IPS-20b (cell line): Measurements from ENCODE around the gene MSRB3.

Experiments
- H3K27ac ChIP-seq: one replicate; pipeline ENCODE4 v1.5.1; 2013; ENCODE audit warnings: low read length
- H3K27me3 ChIP-seq: 2 replicates; pipeline ENCODE4 v1.6.1; 2013; ENCODE audit warnings: mild to moderate bottlenecking, low read length, inconsistent platforms; ENCODE audit not compliant: insufficient read depth
- H3K36me3 ChIP-seq: 2 replicates; pipeline ENCODE4 v1.6.1; 2013; ENCODE audit warnings: low read depth, mild to moderate bottlenecking, inconsistent platforms, low read length, moderate library complexity; ENCODE audit not compliant: insufficient read depth
- H3K4me1 ChIP-seq: 2 replicates; pipeline ENCODE4 v1.6.1; 2013; ENCODE audit warnings: mild to moderate bottlenecking, control low read depth, inconsistent platforms, low read length, moderate library complexity; ENCODE audit not compliant: insufficient read depth
- H3K4me3 ChIP-seq: 2 replicates; pipeline ENCODE4 v1.5.1; 2013; ENCODE audit warnings: mild to moderate bottlenecking, low read length, inconsistent platforms
- H3K9ac ChIP-seq: 2 replicates; pipeline ENCODE4 v1.6.1; 2013; ENCODE audit warnings: low read depth, mild to moderate bottlenecking, inconsistent platforms, low read length, moderate library complexity
- H3K9me3 ChIP-seq: 2 replicates; pipeline ENCODE4 v1.6.1; 2013; ENCODE audit warnings: mild to moderate bottlenecking, low read depth, low read length, inconsistent platforms; ENCODE audit not compliant: insufficient read depth

The MSRB3 gene

DNA sequence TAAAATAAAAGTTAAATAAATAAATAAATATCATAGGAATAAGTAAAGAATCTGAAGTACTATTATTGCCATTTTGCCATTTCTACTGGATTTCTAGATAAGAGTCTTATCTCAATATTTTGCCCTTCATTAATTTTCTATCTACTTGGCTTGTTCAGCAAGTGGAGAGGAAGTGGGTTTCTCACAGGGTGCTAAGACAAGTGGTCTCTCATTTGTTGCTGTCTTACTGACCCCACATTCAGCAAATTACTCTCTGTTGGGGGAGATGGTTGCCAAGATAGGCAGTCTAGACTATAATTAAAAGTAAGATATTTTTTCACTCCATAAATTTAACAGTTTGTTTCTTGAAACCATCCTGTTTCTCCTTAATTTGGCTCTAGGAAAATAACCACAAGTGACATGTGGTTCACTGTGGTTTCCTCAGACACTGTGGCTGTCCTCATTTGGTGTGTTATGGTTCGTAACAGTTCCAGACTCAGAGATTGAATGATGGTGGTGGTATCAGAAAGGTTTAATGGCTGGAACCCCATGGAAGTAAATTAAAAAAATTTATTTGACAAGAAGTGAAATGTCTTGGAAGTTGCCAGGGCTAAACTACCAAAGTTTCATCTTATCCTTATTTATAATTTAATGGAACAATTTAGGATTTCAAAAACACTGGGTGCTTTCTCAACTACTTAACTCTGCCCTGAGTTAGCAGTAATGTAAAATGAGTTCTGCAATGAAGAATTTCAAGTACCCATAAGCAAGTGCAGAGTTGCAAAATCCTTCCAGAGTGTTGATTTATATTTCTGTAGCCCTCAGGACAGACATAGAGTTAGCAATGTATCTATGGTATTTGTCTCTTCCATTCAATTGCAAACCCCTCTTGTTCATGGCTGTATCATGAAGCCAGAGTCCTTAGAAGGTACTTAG is 214.8 kb downstream of the MSRB3 start:
- Histone ChIP-seq H3K27ac (no peak overlapping the region), H3K9me3 (no peaks in the 10 kb centered on the region), H3K36me3 (no peaks in the 10 kb centered on the region), H3K9ac (no peak overlapping the region), H3K4me3 (no peak overlapping the region), H3K27me3 (no peaks in the 10 kb centered on the region; the same call in 1 of the 2 replicates), H3K4me1 (0 out of 2 replicates have a peak, but pooled peaks cover 8% of the 10 kb centered on the region)

DNA sequence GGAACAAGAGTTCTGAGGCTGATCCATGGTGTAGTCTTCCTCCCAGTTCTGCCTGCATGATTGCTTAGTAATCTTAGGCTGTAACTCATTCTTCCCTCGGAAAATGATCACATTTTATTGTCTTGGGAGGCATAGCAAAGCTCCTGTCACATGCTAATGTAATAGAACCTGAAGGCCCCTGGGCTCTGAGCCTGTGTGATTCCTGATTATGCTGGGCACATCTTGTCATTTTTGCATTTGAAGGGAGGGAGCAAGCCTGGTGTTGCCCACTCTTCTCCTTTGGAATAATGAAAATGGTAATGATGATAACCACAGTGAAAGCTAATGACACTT is 215.4 kb downstream of the MSRB3 start:
- no peak overlapping the region for H3K4me3 ChIP-seq
- no peaks in the 10 kb centered on the region; the same call in 1 of the 2 replicates for H3K27me3 ChIP-seq

DNA sequence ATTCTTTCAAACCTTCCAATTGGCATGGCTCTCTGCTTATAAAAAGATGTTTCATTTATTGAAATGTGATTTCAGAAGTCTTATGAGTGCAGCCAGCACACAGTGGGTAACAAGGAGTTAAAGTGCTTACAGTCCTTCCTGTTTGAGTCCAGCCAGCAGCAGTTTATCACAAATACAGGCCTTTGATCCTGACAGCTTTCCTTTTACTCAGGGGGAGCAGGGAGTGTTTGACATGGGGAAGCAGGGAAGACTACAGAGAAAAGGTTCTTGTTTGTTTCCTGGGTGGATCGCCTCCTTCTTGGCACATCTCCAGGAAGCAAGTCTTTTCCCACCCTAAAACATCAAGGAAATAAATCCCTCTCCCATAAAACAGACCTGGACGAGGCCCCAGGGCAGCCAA is 216.1 kb downstream of the MSRB3 start:
- Histone ChIP-seq H3K4me3 (no peak overlapping the region), H3K36me3 (no peaks in the 10 kb centered on the region), H3K27me3 (no peaks in the 10 kb centered on the region; the same call in 1 of the 2 replicates), H3K9ac (no peak overlapping the region), H3K4me1 (0 out of 2 replicates have a peak, but pooled peaks cover 8% of the 10 kb centered on the region), H3K27ac (no peak overlapping the region), H3K9me3 (no peaks in the 10 kb centered on the region)

More for the DNA sequence above, 215.4 kb downstream of the MSRB3 start:
- no peak overlapping the region for H3K27ac ChIP-seq
- H3K36me3 ChIP-seq: no peaks in the 10 kb centered on the region
- 0 out of 2 replicates have a peak, but pooled peaks cover 8% of the 10 kb centered on the region for H3K4me1 ChIP-seq
- H3K9ac ChIP-seq: no peak overlapping the region
- H3K9me3 ChIP-seq: no peaks in the 10 kb centered on the region

DNA sequence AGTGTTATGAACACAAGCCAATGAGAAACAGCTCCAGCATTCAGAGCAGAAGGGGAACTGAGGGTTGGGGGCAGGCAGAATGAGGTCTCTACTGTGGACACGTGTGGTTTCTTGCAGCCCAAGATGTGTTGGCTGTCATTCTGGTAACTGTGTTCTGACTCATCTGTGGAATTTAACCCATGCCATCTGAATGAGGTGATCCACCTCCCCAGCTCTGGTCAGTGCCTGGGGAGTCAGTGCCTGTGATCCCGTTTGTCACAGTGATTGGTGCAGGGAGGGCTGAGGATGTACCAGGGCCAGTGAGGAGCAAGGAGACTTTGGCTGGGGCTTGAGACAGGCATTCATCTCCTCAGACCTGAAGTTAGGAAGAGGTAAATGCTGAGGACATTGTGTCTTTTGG is 216.8 kb downstream of the MSRB3 start:
- Histone ChIP-seq H3K27ac (no peak overlapping the region), H3K36me3 (no peaks in the 10 kb centered on the region), H3K4me3 (no peak overlapping the region), H3K9ac (no peak overlapping the region), H3K9me3 (no peaks in the 10 kb centered on the region), H3K4me1 (0 out of 2 replicates have a peak, but pooled peaks cover 8% of the 10 kb centered on the region), H3K27me3 (no peaks in the 10 kb centered on the region; the same call in 1 of the 2 replicates)

DNA sequence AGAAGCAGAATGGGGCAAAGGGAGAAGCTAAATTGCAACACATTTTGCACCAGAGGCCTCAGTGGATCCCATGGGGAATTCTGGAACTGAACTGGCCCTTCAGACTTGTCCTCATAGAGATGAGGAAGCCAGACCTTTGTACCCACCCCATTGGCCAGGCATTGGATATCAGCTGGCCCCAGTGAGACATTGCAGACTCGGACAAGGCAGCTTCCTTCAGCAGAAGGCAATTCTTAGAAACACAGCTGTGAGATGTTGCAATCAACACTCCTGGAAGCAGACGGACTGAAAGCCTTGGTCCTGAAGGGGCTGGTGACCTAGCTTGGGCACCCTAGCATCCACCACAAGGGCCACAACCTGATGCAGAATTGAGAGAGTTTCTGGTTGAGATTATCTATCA is 218.1 kb downstream of the MSRB3 start:
- Histone ChIP-seq H3K4me3 (no peak overlapping the region), H3K27me3 (no peaks in the 10 kb centered on the region; the same call in 1 of the 2 replicates), H3K36me3 (no peaks in the 10 kb centered on the region), H3K9me3 (no peaks in the 10 kb centered on the region), H3K9ac (no peak overlapping the region), H3K27ac (no peak overlapping the region), H3K4me1 (0 out of 2 replicates have a peak, but pooled peaks cover 8% of the 10 kb centered on the region)

DNA sequence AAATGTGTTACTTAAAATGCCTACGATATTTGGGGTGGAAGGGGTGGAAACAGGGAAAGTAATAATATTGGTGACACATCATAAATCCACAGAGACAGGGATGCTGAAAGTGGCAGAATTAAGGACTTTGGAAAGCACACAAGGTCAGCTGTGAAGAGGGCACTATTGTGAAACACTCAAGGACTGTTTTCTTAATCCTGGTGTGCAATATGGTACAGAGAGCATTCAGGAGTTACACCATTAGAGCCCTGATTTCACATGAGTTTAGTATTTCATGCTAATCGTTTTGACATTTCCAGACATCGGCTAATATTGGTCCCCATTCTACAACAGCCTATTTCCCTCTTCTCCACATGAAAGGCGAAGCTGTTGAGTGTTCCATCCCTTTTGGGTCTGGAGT is 219.2 kb downstream of the MSRB3 start:
- no peaks in the 10 kb centered on the region; the same call in 1 of the 2 replicates for H3K27me3 ChIP-seq
- no peaks in the 10 kb centered on the region for H3K9me3 ChIP-seq
- 0 out of 2 replicates have a peak, but pooled peaks cover 8% of the 10 kb centered on the region for H3K4me1 ChIP-seq
- H3K9ac ChIP-seq: no peak overlapping the region
- no peak overlapping the region for H3K27ac ChIP-seq
- H3K4me3 ChIP-seq: no peak overlapping the region
- H3K36me3 ChIP-seq: no peaks in the 10 kb centered on the region

DNA sequence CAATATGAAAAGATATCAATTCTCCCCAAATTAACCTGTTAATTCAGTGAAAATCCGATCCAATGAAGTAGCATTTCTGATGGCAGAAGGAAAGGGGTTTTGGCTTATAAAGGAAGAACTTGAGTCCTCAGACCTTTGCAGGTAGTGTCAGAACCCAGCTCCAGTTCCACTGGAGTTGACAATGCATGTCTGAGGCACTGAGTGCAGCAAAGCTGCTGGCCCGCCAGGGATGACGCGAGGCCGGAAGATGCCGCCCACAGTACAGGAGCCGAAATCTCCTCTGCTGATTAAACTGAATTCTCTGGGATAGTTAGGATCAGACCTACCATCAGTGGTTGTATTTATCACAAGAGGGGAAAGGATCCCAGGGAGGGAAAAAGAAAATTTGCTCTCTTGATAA is 220.7 kb downstream of the MSRB3 start:
- Histone ChIP-seq H3K9ac (no peak overlapping the region), H3K27ac (no peak overlapping the region), H3K4me3 (no peak overlapping the region), H3K36me3 (no peaks in the 10 kb centered on the region), H3K4me1 (0 out of 2 replicates have a peak, but pooled peaks cover 5% of the 10 kb centered on the region), H3K27me3 (no peaks in the 10 kb centered on the region; the same call in 1 of the 2 replicates), H3K9me3 (no peaks in the 10 kb centered on the region)

DNA sequence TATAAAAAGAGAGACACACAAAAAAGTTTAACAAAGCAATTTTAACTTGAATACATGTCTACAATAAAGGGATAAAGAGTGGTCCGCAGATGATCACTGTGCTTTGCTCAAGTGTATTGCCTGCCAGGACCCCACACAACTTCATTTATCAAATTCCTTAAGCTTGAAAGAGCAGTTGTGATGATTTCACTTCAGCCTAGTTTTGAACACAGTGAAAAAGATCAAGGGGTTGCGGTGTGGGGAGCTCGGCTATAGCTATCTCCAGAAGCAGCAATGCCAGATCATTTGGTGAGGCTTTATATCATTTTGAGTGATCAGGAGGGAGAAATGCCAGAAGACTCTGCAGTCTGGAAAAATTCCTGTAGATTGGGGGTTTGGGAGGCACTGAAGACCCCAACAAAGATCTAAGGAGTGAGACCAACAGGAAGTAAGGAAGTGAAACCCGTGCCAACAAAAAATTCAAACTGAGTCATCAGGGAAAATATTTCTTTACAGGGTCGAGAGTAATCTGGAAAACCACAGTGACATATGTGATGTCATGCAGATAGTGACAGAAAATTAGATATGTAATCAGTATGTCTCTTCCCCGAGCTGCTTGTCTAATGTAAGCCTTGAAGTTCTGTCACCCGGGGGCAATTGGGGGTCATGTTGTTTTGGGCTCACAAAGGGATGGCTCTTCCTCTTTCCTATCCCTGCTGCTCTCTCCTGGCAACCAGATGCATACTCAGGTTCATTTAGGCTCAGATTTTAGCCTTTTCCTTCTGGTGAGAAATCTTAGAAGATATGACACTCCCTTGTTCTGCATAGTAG is 221.8 kb downstream of the MSRB3 start:
- Histone ChIP-seq H3K36me3 (no peaks in the 10 kb centered on the region), H3K4me3 (no peak overlapping the region), H3K27me3 (peaks cover under 1% of the 10 kb centered on the region; the same call in 1 of the 2 replicates), H3K4me1 (peaks cover 4% of the 10 kb centered on the region; the same call in 1 of the 2 replicates), H3K27ac (no peak overlapping the region), H3K9ac (no peak overlapping the region), H3K9me3 (no peaks in the 10 kb centered on the region)

DNA sequence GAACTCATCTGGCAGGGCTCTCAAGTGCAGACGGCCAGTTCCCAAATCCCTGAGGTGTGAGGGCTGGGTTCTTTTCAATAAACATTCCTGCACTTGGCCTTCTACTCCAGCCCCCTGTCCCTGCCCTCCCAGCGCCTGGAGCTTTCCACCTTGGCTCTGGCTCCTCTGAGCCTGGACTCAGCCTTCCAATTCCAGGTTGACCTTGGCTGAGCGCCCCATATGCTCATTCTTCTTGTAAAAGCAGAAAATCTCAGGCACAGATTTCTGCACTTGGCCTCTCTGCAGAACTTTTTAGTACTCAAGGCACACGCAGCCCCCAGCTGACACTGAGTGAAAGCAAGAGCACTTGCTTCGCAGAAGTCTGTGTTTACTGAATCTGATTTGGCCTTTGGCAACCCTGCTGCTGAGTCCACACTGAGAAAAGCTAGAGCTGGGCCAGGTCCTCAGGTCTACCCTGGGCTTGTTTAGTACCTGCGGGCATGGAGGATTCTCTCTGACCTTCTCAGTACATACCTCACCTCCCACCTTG is 222.7 kb downstream of the MSRB3 start:
- Histone ChIP-seq H3K27me3 (peaks cover 9% of the 10 kb centered on the region), H3K4me3 (no peak overlapping the region), H3K9ac (no peak overlapping the region), H3K36me3 (no peaks in the 10 kb centered on the region), H3K4me1 (peaks cover 3% of the 10 kb centered on the region; the same call in 1 of the 2 replicates), H3K9me3 (no peaks in the 10 kb centered on the region), H3K27ac (no peak overlapping the region)

DNA sequence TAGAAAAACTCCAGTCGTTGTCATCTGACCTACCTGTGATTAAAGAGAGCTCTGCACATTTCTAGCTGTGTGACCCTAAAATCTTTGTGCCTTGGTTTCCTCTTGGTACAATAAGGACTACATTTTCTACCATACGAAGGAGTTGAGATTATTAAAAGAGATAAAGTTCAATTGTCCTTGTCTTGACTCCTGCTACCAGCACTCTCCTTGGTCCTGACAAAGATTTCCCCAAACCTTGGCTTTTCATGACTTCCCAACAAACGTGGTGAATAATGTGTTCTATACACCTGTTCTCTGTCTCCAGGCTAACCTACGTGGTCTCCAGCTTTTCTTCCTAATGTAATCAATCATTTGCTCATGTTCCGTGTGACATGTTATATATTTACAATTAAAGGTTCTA is 223.5 kb downstream of the MSRB3 start:
- Histone ChIP-seq H3K27me3 (peaks cover 17% of the 10 kb centered on the region), H3K9me3 (no peaks in the 10 kb centered on the region), H3K4me3 (no peak overlapping the region), H3K36me3 (no peaks in the 10 kb centered on the region), H3K9ac (no peak overlapping the region), H3K27ac (no peak overlapping the region), H3K4me1 (peaks cover 3% of the 10 kb centered on the region; the same call in 1 of the 2 replicates)

DNA sequence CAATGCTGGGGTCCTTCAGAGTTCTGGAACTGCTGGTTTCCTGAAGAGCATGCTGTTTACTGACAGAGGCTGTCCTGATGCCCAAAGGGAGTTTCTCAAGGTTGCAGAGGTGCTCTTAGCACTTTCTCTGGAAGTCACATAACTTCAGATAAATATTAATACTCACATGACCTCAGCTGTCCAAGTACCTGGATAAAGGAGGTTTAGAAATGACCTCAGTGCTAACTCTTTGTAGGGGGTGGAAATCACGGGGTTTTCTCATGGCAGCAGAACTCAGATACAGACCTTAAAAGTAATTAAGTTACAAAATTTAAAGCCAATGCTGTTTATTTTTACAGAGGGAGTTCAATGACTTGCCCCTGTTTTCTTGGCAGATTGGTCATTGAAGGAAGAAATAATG is 225.9 kb downstream of the MSRB3 start:
- no peak overlapping the region for H3K4me3 ChIP-seq
- no peak overlapping the region for H3K27ac ChIP-seq
- H3K9me3 ChIP-seq: no peaks in the 10 kb centered on the region
- peaks cover 34% of the 10 kb centered on the region for H3K27me3 ChIP-seq
- H3K36me3 ChIP-seq: no peaks in the 10 kb centered on the region
- H3K4me1 ChIP-seq: peaks cover 3% of the 10 kb centered on the region; the same call in 1 of the 2 replicates
- H3K9ac ChIP-seq: no peak overlapping the region
